ENCODE data around the gene PPM1L. TPM values are rescaled to one million over a fixed set of nuclear protein-coding genes. Genes with fewer than 3 reads are reported as not detected.

Gene PPM1L
- total RNA-seq, 1 donor from 2014 or later: 10.6 TPM

GRCh38 chr3:160870327-160870726, 114.3 kb downstream of the PPM1L start:
- no peak overlapping the region for H3K4me3 Mint-ChIP-seq
- no peak overlapping the region for H3K27ac Mint-ChIP-seq
- no peaks in the 10 kb centered on the region for H3K27me3 Mint-ChIP-seq (ENCODE audit: low read depth)
- no peaks in the 10 kb centered on the region for H3K9me3 Mint-ChIP-seq
- H3K4me1 Mint-ChIP-seq: peaks cover 4% of the 10 kb centered on the region
- no peak for DNase-seq (ENCODE audit: low spot score in 2 of 2, unreplicated experiment in 2 of 2)
- TF ChIP-seq CTCF (IDR thresholded peaks at IDR 0.05; ENCODE audit: unreplicated experiment): no peak
- no peaks in the 10 kb centered on the region for H3K36me3 Mint-ChIP-seq

- Mint-ChIP-seq H3K4me3 (no peak overlapping the region), H3K27ac (no peak overlapping the region), H3K9me3 (no peaks in the 10 kb centered on the region), H3K36me3 (no peaks in the 10 kb centered on the region), H3K27me3 (ENCODE audit: low read depth) (no peaks in the 10 kb centered on the region), H3K4me1 (peaks cover 3% of the 10 kb centered on the region)
- no peak for DNase-seq (ENCODE audit: low spot score in 2 of 2, unreplicated experiment in 2 of 2)
- TF ChIP-seq CTCF (IDR thresholded peaks at IDR 0.05; ENCODE audit: unreplicated experiment): no peak
These were observed 118.7 kb downstream of the PPM1L start for GRCh38 chr3:160874736-160875135.

- no peak for DNase-seq (ENCODE audit: low spot score in 2 of 2, unreplicated experiment in 2 of 2)
- H3K36me3 Mint-ChIP-seq: no peaks in the 10 kb centered on the region
- no peaks in the 10 kb centered on the region for H3K9me3 Mint-ChIP-seq
- H3K4me1 Mint-ChIP-seq: no peaks in the 10 kb centered on the region
- H3K4me3 Mint-ChIP-seq: no peak overlapping the region
- no peak overlapping the region for H3K27ac Mint-ChIP-seq
- no peaks in the 10 kb centered on the region for H3K27me3 Mint-ChIP-seq (ENCODE audit: low read depth)
- no peak for TF ChIP-seq CTCF (IDR thresholded peaks at IDR 0.05; ENCODE audit: unreplicated experiment)
These were observed 120.6 kb downstream of the PPM1L start for GRCh38 chr3:160876643-160877042.

- no peak overlapping the region for H3K4me3 Mint-ChIP-seq
- H3K36me3 Mint-ChIP-seq: no peaks in the 10 kb centered on the region
- no peaks in the 10 kb centered on the region for H3K27me3 Mint-ChIP-seq (ENCODE audit: low read depth)
- no peak for DNase-seq (ENCODE audit: low spot score in 2 of 2, unreplicated experiment in 2 of 2)
- no peak overlapping the region for H3K27ac Mint-ChIP-seq
- peaks cover 2% of the 10 kb centered on the region for H3K4me1 Mint-ChIP-seq
- no peak for TF ChIP-seq CTCF (IDR thresholded peaks at IDR 0.05; ENCODE audit: unreplicated experiment)
- no peaks in the 10 kb centered on the region for H3K9me3 Mint-ChIP-seq
These were observed 123.8 kb downstream of the PPM1L start for GRCh38 chr3:160879859-160880258.

- Mint-ChIP-seq H3K9me3 (peaks cover 14% of the 10 kb centered on the region), H3K27ac (no peak overlapping the region), H3K27me3 (ENCODE audit: low read depth) (no peaks in the 10 kb centered on the region), H3K36me3 (peaks cover 8% of the 10 kb centered on the region), H3K4me1 (peaks cover 22% of the 10 kb centered on the region), H3K4me3 (no peak overlapping the region)
- TF ChIP-seq CTCF (IDR thresholded peaks at IDR 0.05; ENCODE audit: unreplicated experiment): no peak
- no peak for DNase-seq (ENCODE audit: low spot score in 2 of 2, unreplicated experiment in 2 of 2)
These were observed 127.3 kb downstream of the PPM1L start for GRCh38 chr3:160883373-160883772.

- Mint-ChIP-seq H3K4me3 (no peak overlapping the region), H3K27ac (no peak overlapping the region), H3K4me1 (peaks cover 22% of the 10 kb centered on the region), H3K27me3 (ENCODE audit: low read depth) (no peaks in the 10 kb centered on the region), H3K36me3 (peaks cover 8% of the 10 kb centered on the region), H3K9me3 (peaks cover 36% of the 10 kb centered on the region)
- peak; percentile 17 to 42 for DNase-seq (ENCODE audit: low spot score in 2 of 2, unreplicated experiment in 2 of 2)
- TF ChIP-seq CTCF (IDR thresholded peaks at IDR 0.05; ENCODE audit: unreplicated experiment): no peak
These were observed 129.8 kb downstream of the PPM1L start for GRCh38 chr3:160885791-160886286.
